RWPE1 (cell line): Measurements from ENCODE around the gene HGFAC.

ENCODE experiments used
- CTCF ChIA-PET: fragments of 350-600 bp; sonication (Branson Sonifier 250); formaldehyde crosslinking; extraction: SDS; loops from one replicate; lab custom pipeline; 2021; lab: Yijun Ruan, JAX
- POLR2A ChIA-PET: fragments of 400-600 bp; formaldehyde crosslinking; extraction: SDS; loops from one replicate; lab custom pipeline; 2020; ENCODE audit warnings: antibody characterized with exemption; ENCODE audit not compliant: low non-redundant PET; lab: Yijun Ruan, JAX
- DNase-seq: peaks from one replicate; pipeline ENCODE4 v3.0.0; 2012; ENCODE audit warnings: low spot score
- H3K27ac ChIP-seq: fragments of 450-650 bp; 2 replicates; pipeline ENCODE4 v1.5.1; 2017
- CTCF ChIP-seq: fragments of 450-650 bp; conservative IDR thresholded peaks from 2 replicates; pipeline ENCODE4 v1.5.1; 2017; ENCODE audit warnings: low read depth, mild to moderate bottlenecking

Gene HGFAC

GRCh38 chr4:3440979-3441500 is 728 bp upstream of the HGFAC start:
- CTCF ChIA-PET, result interaction anchor here (0.7 to 1.0 kb wide), 2 partner anchors 24 to 95 kb away, joined by 4 to 10 read pairs; no protein-coding TSS in a partner anchor
- DNase-seq, result peak; percentile 42
- POLR2A ChIA-PET, result interaction anchor here (0.5 kb wide), 1 partner anchor 148 kb away, joined by 8 read pairs; no protein-coding TSS in a partner anchor
- peak overlapping the region; percentile 92 for H3K27ac ChIP-seq
- no peak for TF ChIP-seq CTCF

GRCh38 chr4:3442460-3442958 is 741 bp downstream of the HGFAC start:
- no peak overlapping the region for H3K27ac ChIP-seq
- ChIA-PET CTCF (interaction anchor here (0.8 kb wide), 1 partner anchor 96 kb away, joined by 4 read pairs; no protein-coding TSS in a partner anchor), POLR2A (no interaction called here)
- DNase-seq, result no peak
- TF ChIP-seq CTCF, result no peak

GRCh38 chr4:3442959-3443749 is 1.4 kb downstream of the HGFAC start:
- CTCF ChIA-PET, result interaction anchor here (0.6 to 1.5 kb wide), 6 partner anchors 30 to 336 kb away, joined by 3 to 5 read pairs (median 3); no protein-coding TSS in a partner anchor
- H3K27ac ChIP-seq, result no peak overlapping the region
- peak; percentile 53 for DNase-seq
- TF ChIP-seq CTCF, result peak; percentile 97
- POLR2A ChIA-PET, result no interaction called here

- TF ChIP-seq CTCF, result peak; percentile 62
- CTCF ChIA-PET, result interaction anchor here (0.6 to 1.5 kb wide), 6 partner anchors 25 to 337 kb away, joined by 3 to 8 read pairs (median 4); no protein-coding TSS in a partner anchor
- no peak for DNase-seq
Observed at GRCh38 chr4:3443750-3444309, 2.1 kb downstream of the HGFAC start.

GRCh38 chr4:3444351-3445110 is 2.8 kb downstream of the HGFAC start:
- ChIA-PET POLR2A (no interaction called here), CTCF (interaction anchor here (0.5 to 1.5 kb wide), 4 partner anchors 35 to 108 kb away, joined by 3 to 8 read pairs (median 4); no protein-coding TSS in a partner anchor)
- no peak for DNase-seq
- no peak for TF ChIP-seq CTCF
- H3K27ac ChIP-seq, result no peak overlapping the region

More at GRCh38 chr4:3443750-3444309, 2.1 kb downstream of the HGFAC start:
- H3K27ac ChIP-seq, result no peak overlapping the region
- POLR2A ChIA-PET, result no interaction called here
